GM18498 (cell line): ENCODE measurements around the gene CHRDL2.
"Not testable (repeated sequence)": the region's sequence is repeated elsewhere in the genome, so short reads cannot be mapped to it uniquely, and the experiment has no call there.

ENCODE experiments used
- ATAC-seq: cut with Tn5 transposase; IDR thresholded peaks from one replicate; pipeline ENCODE4 v1.9.1; 2021; ENCODE audit warnings: mild to moderate bottlenecking, moderate library complexity; ENCODE audit not compliant: unreplicated experiment

The CHRDL2 gene

DNA sequence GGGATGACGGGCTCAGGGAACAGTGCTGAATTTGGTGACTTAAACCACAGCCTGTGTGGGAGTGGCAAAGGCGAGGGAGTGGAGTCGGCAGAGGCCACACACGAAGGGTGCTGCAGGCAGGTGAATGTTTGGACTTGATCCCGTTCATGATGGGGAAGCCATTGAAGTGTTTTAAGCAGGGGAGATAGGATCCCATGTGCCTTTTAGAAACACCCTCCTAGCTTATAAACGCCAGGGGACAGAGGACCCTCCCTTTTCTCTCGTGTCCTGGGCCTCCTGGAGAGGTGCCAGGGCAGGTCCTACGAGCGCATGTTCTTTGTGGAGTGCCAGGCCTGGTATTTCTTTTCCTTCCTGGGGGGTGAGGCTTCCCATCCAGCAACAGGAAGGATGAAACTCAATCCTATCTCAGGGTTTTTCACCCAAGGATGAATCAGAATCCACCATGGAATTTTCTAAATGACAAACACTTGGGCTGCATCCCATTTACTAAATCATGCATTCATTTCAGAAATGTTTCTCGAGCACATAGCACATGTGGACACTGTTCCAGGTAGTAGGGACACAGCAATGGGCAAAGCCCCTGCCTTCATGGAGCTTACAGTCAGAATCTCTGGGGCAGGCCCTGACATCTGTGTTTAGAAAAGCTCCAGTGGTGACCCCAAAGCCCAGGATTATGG, 59.6 kb downstream of the CHRDL2 start:
- ATAC-seq, result no peak

DNA sequence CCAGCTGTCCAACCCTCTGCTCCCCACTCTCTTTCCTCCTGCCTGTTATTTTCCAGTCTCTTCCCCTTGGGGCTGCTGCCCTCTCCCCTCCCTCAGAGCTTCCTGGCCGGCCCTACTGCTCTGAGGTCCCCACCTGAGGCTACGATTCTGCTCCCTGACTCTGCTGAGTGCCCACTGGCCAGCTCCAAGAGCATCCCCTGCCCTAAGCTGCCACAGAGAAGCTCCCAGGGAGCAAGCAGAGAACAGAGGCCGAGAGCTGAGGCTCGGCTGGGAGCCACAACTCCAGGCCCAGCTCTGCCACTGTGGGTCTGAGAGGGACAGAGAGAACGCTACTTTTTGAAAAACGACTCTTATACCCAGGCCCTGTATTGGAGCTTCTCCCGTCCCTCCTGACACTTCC, 61.1 kb downstream of the CHRDL2 start:
- ATAC-seq, result no peak

DNA sequence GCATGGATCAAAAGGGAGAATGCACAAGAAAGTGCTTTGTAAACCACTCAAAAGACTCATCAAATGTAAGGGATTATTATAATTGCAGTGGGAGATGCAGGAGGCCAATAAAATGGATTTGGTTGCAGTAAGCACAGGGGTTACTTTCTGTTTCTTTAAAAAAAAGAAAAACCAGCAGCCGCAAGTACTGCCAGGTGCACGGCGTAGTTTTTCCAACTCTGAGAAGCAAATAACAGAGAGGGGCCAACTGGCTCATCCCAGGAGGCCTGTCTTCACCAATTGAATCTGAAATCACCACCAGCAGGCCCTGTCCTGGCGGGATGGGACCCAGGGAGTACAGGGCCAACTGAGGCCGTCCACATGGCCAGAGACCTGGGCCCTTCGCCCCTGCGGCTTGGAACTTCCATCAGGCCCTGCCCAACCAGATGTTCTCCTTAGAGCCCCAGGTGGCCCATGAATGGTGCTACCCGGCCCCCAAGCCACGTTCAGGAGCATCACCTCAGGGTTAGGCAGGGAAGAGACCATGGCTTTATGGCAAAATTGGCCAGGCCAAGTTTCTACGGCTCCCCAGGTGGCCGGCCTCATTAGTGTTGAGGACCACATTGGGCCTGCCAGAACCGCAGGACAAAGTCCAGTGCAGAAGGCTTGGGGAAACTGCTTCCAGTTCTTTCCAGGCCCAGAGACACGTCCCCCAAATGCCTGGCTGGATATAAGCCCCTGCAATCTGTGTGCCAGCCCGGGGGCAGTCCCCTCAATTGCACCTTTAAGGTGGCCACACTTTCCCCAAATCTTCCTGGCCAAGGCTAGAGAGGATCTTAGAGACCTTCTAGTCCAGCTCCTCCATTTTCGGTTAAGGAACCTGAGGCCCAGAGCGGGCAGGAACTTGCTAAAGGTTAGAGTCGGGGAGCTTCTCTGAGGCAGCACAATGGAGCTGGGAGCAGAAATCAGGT, 61.7 kb downstream of the CHRDL2 start:
- ATAC-seq, result no peak

DNA sequence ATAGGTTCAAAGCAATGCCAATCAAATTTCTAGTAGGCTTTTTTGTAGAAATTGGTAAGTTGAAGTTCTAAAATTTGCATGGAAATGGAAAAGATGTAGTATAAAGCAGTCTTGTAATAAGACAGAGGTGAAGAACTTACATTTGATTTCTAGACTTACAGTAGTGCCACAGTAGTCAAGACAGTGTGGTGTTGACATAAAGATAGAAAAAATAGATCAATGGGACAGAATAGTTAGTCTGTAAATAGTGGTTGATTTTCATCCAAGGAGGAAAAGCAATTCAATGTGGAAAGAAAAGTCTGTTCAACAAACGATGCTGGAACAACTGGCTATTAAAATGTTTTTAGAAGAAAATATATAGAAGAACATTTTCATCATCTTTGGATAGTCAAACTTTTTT, 67.9 kb downstream of the CHRDL2 start:
- no peak for ATAC-seq

DNA sequence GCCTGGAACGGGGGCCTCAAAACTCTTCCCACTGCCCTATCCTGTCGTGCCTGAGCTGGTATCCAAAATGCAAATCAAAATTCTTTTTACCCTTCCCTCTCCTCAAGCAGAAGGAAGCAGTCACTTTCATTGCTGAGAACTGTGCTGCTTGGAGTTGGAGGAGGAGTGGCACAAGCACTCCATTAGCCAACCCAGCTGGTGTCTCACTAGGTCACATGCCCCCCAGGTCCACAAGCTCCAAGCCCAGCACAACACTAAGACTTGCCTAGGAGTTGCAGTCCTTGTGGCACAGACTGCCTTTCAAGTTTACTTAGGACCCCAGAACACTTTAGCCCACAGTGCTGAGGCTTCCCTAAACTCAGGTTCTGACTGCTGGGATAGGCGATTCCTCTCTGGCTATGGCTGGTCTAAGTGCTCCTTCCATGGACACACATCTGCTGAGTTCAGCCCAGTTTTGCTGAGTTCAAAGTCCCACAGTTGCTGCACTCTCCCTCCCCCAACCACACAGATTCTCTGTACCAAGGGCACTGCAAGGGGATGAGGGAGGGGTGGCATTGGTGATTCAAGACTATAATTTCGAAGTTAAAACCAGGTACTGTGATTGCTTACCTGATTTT, 68.6 kb downstream of the CHRDL2 start:
- no peak for ATAC-seq

DNA sequence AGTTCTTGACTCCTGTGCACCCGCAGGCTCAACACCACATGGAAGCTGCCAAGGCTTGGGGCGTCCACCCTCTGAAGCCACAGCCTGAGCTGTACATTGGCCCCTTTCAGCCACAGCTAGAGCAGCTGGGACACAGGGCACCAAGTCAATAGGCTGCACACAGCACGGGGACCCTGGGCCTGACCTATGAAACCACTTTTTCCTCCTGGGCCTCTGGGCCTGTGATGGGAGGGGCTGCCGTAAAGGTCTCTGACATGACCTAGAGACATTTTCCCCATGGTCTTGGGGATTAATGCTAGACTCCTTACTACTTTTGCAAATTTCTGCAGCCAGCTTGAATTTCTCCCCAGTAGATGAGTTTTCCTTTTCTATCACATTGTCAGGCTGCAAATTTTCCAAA, 72.1 kb downstream of the CHRDL2 start:
- ATAC-seq, result not testable (repeated sequence)

DNA sequence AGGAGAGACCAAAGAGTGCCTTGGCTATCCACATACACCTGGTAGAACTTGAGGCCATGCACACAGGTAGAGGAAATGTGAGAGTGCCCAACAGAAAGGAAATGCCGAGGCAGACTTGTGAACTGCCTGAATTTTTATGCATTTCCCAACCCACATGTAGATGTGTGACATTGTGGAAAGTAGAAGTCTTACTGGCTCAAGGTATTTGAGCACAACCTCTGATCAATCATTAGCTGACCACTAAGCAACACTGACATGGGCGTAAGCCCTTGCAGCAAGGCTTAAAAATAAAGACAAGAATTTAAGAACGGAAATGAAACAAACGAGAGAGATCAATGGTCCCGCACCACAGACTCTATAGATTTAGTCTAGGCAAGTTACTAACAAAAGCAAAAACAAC, 76.2 kb downstream of the CHRDL2 start:
- no peak for ATAC-seq

DNA sequence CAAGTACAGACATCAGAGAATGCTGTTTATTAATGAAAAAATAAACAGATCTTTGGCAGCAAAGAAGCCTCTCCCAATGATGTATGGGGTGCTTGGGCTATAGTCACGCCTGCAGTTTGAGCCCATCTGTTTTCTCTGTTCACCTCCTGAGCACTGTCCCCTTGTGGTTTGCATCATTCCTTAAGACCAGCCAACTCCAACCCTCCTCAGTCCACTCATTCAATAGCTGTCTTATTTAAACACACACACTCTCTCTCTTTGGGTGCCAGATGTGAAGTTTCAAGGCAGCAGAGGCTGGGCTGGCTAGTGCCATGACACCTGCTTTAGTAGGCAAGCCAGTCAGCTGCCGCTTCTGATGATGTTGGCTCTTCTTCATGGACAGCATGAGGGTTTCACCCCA, 80.7 kb downstream of the CHRDL2 start:
- no peak for ATAC-seq

DNA sequence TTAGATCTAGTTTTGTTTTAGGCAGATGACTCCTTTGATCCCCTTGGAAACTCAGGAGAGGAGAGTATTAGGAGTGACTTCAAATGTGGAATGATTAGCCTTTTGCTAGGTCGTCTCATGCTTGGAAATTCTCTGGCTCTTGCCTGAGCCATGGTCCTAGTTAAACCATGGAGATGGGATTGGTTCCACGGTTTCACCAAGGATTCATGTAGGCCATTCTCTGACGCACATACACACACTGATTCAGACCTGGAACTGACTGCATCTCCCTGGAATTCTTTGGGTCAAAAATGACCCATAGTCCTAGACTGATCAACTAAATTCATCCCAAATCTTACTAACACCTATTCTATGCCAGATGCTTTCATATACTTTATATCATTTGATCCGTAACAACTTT, 82.3 kb downstream of the CHRDL2 start:
- ATAC-seq, result no peak

DNA sequence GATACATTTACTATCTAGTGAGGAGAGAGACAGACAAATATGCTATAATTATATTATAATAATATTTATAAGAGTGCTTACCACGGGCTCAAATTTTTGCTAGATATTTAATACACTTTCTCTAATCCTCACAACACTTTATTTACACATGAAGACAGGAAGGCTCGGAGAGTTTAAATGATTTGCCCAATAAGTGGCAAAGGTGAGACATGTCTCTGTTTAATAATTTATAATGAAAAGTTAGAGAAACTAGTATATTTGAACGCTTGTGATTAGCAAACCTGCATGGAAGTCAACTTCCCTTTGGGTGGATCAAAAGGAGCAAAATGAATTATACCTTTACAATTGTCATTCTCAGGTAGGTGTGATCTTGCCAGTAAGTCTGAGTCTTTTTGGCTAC, 83.4 kb downstream of the CHRDL2 start:
- no peak for ATAC-seq

DNA sequence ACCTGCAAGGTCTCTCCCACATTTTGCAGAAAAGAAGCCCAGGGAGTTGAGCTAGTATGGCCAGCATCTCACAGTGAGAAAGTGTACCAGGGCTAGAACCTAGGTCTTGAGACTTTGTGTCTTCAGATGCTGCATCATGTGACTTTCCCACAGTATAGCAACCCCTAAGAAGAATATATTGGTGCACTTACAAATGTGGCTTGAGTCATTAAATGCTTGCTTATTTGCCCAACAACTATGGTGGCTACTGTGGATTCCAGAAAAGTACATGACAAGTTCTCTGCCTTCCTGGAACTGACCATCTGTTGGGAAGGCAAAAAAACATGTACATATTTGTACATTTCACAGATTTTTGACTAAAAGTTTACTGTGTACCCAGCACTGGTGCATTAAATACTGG, 83.8 kb downstream of the CHRDL2 start:
- no peak for ATAC-seq

DNA sequence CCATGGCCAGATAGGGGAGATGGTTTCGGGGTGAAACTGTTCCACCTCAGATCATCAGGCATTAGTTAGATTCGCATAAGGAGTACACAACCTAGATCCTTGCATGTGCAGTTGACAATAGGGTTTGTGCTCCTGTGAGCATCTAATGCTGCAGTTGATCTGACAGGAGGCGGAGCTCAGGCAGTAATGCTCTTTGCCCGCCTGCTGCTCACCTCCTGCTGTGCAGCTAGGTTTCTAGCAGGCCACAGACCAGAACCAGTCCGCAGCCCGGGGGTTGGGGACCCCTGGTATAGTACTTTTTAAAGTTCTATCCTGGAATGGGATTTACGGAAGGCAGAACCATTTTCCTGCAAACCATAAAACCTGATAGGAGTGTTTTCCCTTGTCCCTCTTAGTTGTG, 84.3 kb downstream of the CHRDL2 start:
- no peak for ATAC-seq
